Measurements from ENCODE around the gene KPNA2.

DNA sequence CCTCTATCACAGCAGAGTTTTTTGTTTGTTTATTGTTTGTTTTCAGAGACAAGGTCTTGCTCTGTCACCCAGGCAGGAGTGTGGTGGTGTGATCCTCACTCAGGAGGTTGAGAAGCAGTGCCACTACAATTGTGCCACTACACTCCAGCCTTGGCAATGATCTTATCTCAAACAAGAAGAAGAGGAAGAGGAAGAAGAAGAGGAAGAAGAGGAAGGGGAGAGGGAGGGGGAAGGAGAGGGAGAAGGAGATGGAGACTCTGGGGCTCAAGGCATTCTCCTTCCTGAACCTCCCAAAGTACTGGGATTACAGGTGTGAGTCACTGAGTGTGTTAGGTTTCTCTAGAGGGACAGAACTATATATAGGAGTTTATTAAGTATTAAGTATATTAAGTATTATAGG lies 22.1 kb upstream of the KPNA2 start:
- TF ChIP-seq CTCF (IDR thresholded peaks at IDR 0.05; ENCODE audit: poor library complexity, severe bottlenecking) (no peak), POLR2AphosphoS5 (IDR thresholded peaks at IDR 0.05) (no peak), EP300 (conservative IDR thresholded peaks at IDR 0.05; ENCODE audit: poor library complexity, severe bottlenecking) (no peak), EZH2 (IDR thresholded peaks at IDR 0.05; ENCODE audit: borderline replicate concordance, insufficient read depth, low read length, poor library complexity, severe bottlenecking) (no peak)
- TF ChIP-seq, protein P1, sequence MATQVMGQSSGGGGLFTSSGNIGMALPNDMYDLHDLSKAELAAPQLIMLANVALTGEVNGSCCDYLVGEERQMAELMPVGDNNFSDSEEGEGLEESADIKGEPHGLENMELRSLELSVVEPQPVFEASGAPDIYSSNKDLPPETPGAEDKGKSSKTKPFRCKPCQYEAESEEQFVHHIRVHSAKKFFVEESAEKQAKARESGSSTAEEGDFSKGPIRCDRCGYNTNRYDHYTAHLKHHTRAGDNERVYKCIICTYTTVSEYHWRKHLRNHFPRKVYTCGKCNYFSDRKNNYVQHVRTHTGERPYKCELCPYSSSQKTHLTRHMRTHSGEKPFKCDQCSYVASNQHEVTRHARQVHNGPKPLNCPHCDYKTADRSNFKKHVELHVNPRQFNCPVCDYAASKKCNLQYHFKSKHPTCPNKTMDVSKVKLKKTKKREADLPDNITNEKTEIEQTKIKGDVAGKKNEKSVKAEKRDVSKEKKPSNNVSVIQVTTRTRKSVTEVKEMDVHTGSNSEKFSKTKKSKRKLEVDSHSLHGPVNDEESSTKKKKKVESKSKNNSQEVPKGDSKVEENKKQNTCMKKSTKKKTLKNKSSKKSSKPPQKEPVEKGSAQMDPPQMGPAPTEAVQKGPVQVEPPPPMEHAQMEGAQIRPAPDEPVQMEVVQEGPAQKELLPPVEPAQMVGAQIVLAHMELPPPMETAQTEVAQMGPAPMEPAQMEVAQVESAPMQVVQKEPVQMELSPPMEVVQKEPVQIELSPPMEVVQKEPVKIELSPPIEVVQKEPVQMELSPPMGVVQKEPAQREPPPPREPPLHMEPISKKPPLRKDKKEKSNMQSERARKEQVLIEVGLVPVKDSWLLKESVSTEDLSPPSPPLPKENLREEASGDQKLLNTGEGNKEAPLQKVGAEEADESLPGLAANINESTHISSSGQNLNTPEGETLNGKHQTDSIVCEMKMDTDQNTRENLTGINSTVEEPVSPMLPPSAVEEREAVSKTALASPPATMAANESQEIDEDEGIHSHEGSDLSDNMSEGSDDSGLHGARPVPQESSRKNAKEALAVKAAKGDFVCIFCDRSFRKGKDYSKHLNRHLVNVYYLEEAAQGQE (IDR thresholded peaks at IDR 0.05; ENCODE audit: borderline replicate concordance): no peak
